Liver (tissue), 9 donors: Measurements from ENCODE around the gene GUCY1A1. TPM values are rescaled to one million over a fixed set of nuclear protein-coding genes. Genes with fewer than 3 reads are reported as not detected.

Experiments
- DNase-seq: peaks from one replicate; pipeline ENCODE4 v3.0.0-alpha.2; 2017; ENCODE audit warnings: low spot score
- H3K27ac ChIP-seq, 2 donors: one replicate each; pipeline ENCODE4 v1.7.0; 2013; ENCODE audit warnings: inconsistent platforms in 2 of 2, low read length in 2 of 2, control low read depth in 1 of 2, low read depth in 1 of 2, mild to moderate bottlenecking in 1 of 2
- H3K27me3 ChIP-seq, 4 donors: one replicate each; pipeline versions ENCODE4 v1.6.1 to v1.7.0; 2013; ENCODE audit warnings: low read length in 3 of 4, inconsistent platforms in 1 of 4, mild to moderate bottlenecking in 1 of 4, moderate library complexity in 1 of 4; ENCODE audit not compliant: control insufficient read depth in 4 of 4, insufficient read depth in 4 of 4
- H3K36me3 ChIP-seq, 4 donors: one replicate each; pipeline versions ENCODE4 v1.6.1 to v1.7.0; 2013; ENCODE audit warnings: low read length in 3 of 4, mild to moderate bottlenecking in 3 of 4, low read depth in 1 of 4, moderate library complexity in 1 of 4; ENCODE audit not compliant: control insufficient read depth in 4 of 4, insufficient read depth in 3 of 4
- H3K4me1 ChIP-seq, 4 donors: one replicate each; pipeline versions ENCODE4 v1.6.1 to v1.7.0; 2013; ENCODE audit warnings: low read length in 3 of 4, mild to moderate bottlenecking in 3 of 4, moderate library complexity in 1 of 4; ENCODE audit not compliant: control insufficient read depth in 4 of 4, insufficient read depth in 4 of 4
- H3K4me3 ChIP-seq, 3 donors: one replicate each; pipeline versions ENCODE4 v1.6.1 to v1.7.0; 2013; ENCODE audit warnings: low read length in 3 of 3, control low read depth in 1 of 3, low read depth in 1 of 3, mild to moderate bottlenecking in 1 of 3
- H3K9ac ChIP-seq, 2 donors: one replicate each; pipeline ENCODE4 v1.7.0; 2013; ENCODE audit warnings: low read length in 2 of 2, mild to moderate bottlenecking in 2 of 2, moderate library complexity in 2 of 2, control low read depth in 1 of 2, low read depth in 1 of 2
- H3K9me3 ChIP-seq, 4 donors: one replicate each; pipeline versions ENCODE4 v1.6.1 to v1.7.0; 2013; ENCODE audit warnings: low read length in 3 of 4; ENCODE audit not compliant: control insufficient read depth in 4 of 4
- CTCF ChIP-seq: fragments of 150-350 bp; IDR thresholded peaks from 2 replicates; pipeline ENCODE4 v1.5.1; 2017; ENCODE audit warnings: improper control_type of control experiment, low read depth, low read length; ENCODE audit not compliant: missing input control
- EGR1 ChIP-seq, 2 donors: IDR thresholded peaks; 2 replicates each; pipeline ENCODE4 v1.6.1; 2016 to 2018; ENCODE audit warnings: antibody characterized with exemption in 2 of 2, low read depth in 2 of 2
- FOXA1 ChIP-seq: IDR thresholded peaks from 2 replicates; pipeline ENCODE4 v1.6.1; 2016; ENCODE audit warnings: antibody characterized with exemption
- FOXA2 ChIP-seq: IDR thresholded peaks from 2 replicates; pipeline ENCODE4 v1.6.1; 2016; ENCODE audit warnings: antibody characterized with exemption
- GABPA ChIP-seq, 2 donors: IDR thresholded peaks in 1 of 2; conservative IDR thresholded peaks in 1 of 2; 2 replicates each; pipeline ENCODE4 v1.6.1; 2016; ENCODE audit warnings: antibody characterized with exemption in 2 of 2, mild to moderate bottlenecking in 1 of 2, moderate library complexity in 1 of 2
- HNF4A ChIP-seq, 2 donors: conservative IDR thresholded peaks; 2 replicates each; pipeline ENCODE4 v1.6.1; 2016; ENCODE audit warnings: antibody characterized with exemption in 2 of 2, mild to moderate bottlenecking in 2 of 2
- JUND ChIP-seq, 2 donors: IDR thresholded peaks; 2 replicates each; pipeline ENCODE4 v1.6.1; 2016; ENCODE audit warnings: antibody characterized with exemption in 2 of 2
- MAX ChIP-seq: IDR thresholded peaks from 2 replicates; pipeline ENCODE4 v1.6.1; 2016; ENCODE audit warnings: antibody characterized with exemption
- NR2F2 ChIP-seq: IDR thresholded peaks from 2 replicates; pipeline ENCODE4 v1.6.1; 2016; ENCODE audit warnings: antibody characterized with exemption
- RAD21 ChIP-seq, 2 donors: IDR thresholded peaks; 2 replicates each; pipeline ENCODE4 v1.6.1; 2016; ENCODE audit warnings: antibody characterized with exemption in 2 of 2, mild to moderate bottlenecking in 2 of 2
- REST ChIP-seq: IDR thresholded peaks from 2 replicates; pipeline ENCODE4 v1.6.1; 2016; ENCODE audit warnings: antibody characterized with exemption, mild to moderate bottlenecking
- RXRA ChIP-seq, 2 donors: IDR thresholded peaks; 2 replicates each; pipeline ENCODE4 v1.6.1; 2017 to 2018; ENCODE audit warnings: antibody characterized with exemption in 2 of 2, mild to moderate bottlenecking in 1 of 2
- SP1 ChIP-seq: IDR thresholded peaks from 2 replicates; pipeline ENCODE4 v1.6.1; 2018; ENCODE audit warnings: antibody characterized with exemption, mild to moderate bottlenecking
- TAF1 ChIP-seq: conservative IDR thresholded peaks from 2 replicates; pipeline ENCODE4 v1.6.1; 2016; ENCODE audit warnings: antibody characterized with exemption, mild to moderate bottlenecking
- YY1 ChIP-seq: IDR thresholded peaks from 2 replicates; pipeline ENCODE4 v1.6.1; 2016; ENCODE audit warnings: antibody characterized with exemption, mild to moderate bottlenecking
- ZBTB33 ChIP-seq: IDR thresholded peaks from 2 replicates; pipeline ENCODE4 v1.6.1; 2016; ENCODE audit warnings: antibody characterized with exemption
- WGBS: extraction: QIAGEN DNeasy Blood & Tissue Kit; methylation state at CpG from one replicate; pipeline ENCODE4 v1.1.7; 2013; 5-methylcytosine and 5-hydroxymethylcytosine counted together
- polyA plus RNA-seq, 2 donors: library from polyadenylated mRNA; stranded (reverse) in 1 of 2; unstranded in 1 of 2; fragments of 200-250 nt in 1 of 2; fragments of >200 nt in 1 of 2; fragmentation: Nextera tagmentation in 1 of 2; extraction: Ambion mirVana in 1 of 2; gene quantifications; one replicate each; pipeline versions ENCODE4 v1.2.1 to v1.2.3, GENCODE V29; 2013 to 2015
- total RNA-seq, 2 donors: library from RNA; depleted of rRNA; stranded (reverse); fragments of >200 nt; gene quantifications; one replicate each; pipeline ENCODE4 v1.2.3, GENCODE V29; 2014
- TF ChIP-seq, protein P1 (sequence below): IDR thresholded peaks from 2 replicates; pipeline ENCODE4 v1.6.1; 2016; ENCODE audit warnings: antibody characterized with exemption
- donor health status: healthy.
- donor health status: healthy.
- donor health status: healthy.
- donor health status: healthy.
- donor health status: healthy.

GUCY1A1 gene
- total and polyA plus RNA-seq, 4 donors, result 2.8 to 13.5 (median 7.6) TPM

DNA sequence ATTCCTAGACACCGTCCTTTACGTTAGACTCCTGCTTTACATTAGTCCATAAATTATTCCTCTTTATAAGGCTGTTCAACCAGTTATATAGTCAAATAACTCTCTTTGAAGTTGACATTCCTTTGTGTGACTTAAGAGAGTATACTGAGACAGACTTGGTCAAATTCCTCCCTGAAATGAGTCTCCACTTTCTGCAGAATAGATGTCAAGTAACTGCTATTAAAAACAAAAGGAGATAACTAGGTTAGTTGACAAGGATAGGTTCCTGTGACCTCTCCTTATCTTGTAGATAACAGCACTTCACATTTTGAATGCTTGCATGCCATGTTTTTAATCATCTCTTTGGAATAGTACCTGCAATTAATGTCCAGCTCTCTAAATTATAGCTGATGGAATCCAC lies 5.7 kb downstream of the GUCY1A1 start:
- TF ChIP-seq SP1, result no peak
- no peak for TF ChIP-seq TAF1
- TF ChIP-seq REST, result no peak
- TF ChIP-seq RAD21 (IDR thresholded peaks at IDR 0.05), result no peak
- no peak for TF ChIP-seq NR2F2
- no peak for TF ChIP-seq ZBTB33
- no peak for TF ChIP-seq JUND (IDR thresholded peaks at IDR 0.05)
- no peak for TF ChIP-seq RXRA (IDR thresholded peaks at IDR 0.05)
- TF ChIP-seq FOXA1, result no peak
- no peak for TF ChIP-seq GABPA (IDR thresholded peaks at IDR 0.05 in 1 of 2, conservative IDR thresholded peaks at IDR 0.05 in 1 of 2)
- TF ChIP-seq YY1, result no peak
- no peak for TF ChIP-seq CTCF
- TF ChIP-seq, protein P1, sequence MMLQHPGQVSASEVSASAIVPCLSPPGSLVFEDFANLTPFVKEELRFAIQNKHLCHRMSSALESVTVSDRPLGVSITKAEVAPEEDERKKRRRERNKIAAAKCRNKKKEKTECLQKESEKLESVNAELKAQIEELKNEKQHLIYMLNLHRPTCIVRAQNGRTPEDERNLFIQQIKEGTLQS, result no peak
- no peak for TF ChIP-seq EGR1 (IDR thresholded peaks at IDR 0.05; ENCODE audit: low read depth in 2 of 2)
- TF ChIP-seq HNF4A (conservative IDR thresholded peaks at IDR 0.05), result no peak
- no peak for TF ChIP-seq FOXA2
- TF ChIP-seq MAX, result no peak
- Histone ChIP-seq H3K4me1 (peaks cover 0 to 12% (median 5%) of the 10 kb centered on the region in 4 donors), H3K36me3 (no peaks in the 10 kb centered on the region), H3K27ac (no peak overlapping the region), H3K27me3 (no peaks in the 10 kb centered on the region), H3K9ac (no peak overlapping the region), H3K9me3 (no peaks in the 10 kb centered on the region), H3K4me3 (no peak overlapping the region)
- no peak for DNase-seq
- 64% methylated on average over 2 of the region's 2 CpGs for WGBS
